VCaP (cell line): Measurements from ENCODE around the gene COX15.

Experiments used
- H3K27ac ChIP-seq: fragments of 450-650 bp; 2 replicates; pipeline ENCODE4 v1.5.1; 2017
- TF ChIP-seq, protein P1 (sequence below): fragments of 450-650 bp; conservative IDR thresholded peaks from 2 replicates; pipeline ENCODE4 v1.5.1; 2017; ENCODE audit warnings: mild to moderate bottlenecking, moderate library complexity

Gene COX15

GRCh38 chr10:99767901-99768300, 36.0 kb upstream of the COX15 start:
- no peak overlapping the region for H3K27ac ChIP-seq
- TF ChIP-seq, protein P1, sequence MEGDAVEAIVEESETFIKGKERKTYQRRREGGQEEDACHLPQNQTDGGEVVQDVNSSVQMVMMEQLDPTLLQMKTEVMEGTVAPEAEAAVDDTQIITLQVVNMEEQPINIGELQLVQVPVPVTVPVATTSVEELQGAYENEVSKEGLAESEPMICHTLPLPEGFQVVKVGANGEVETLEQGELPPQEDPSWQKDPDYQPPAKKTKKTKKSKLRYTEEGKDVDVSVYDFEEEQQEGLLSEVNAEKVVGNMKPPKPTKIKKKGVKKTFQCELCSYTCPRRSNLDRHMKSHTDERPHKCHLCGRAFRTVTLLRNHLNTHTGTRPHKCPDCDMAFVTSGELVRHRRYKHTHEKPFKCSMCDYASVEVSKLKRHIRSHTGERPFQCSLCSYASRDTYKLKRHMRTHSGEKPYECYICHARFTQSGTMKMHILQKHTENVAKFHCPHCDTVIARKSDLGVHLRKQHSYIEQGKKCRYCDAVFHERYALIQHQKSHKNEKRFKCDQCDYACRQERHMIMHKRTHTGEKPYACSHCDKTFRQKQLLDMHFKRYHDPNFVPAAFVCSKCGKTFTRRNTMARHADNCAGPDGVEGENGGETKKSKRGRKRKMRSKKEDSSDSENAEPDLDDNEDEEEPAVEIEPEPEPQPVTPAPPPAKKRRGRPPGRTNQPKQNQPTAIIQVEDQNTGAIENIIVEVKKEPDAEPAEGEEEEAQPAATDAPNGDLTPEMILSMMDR: no peak

DNA sequence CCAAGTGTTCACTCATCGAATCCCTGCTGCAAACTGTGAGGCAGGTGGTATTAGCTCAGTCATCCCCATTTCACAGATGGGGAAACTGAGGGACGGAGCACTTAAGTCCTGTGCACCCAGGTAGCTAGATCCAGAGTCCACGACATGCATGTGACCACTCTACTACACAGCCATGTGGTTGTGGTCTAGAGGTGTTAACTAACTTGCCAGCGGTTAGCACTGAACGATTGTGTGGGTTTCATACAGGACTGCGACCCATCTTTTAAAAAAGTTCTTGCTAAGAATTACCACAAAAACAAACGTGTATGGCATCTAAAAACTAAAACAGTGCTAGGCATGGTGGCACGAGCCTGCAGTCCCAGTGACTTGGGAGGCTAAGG, 34.4 kb upstream of the COX15 start:
- TF ChIP-seq, protein P1: no peak
- H3K27ac ChIP-seq: no peak overlapping the region

- TF ChIP-seq, protein P1: no peak
- no peak overlapping the region for H3K27ac ChIP-seq
Measured at GRCh38 chr10:99765672-99766301, 33.9 kb upstream of the COX15 start.

DNA sequence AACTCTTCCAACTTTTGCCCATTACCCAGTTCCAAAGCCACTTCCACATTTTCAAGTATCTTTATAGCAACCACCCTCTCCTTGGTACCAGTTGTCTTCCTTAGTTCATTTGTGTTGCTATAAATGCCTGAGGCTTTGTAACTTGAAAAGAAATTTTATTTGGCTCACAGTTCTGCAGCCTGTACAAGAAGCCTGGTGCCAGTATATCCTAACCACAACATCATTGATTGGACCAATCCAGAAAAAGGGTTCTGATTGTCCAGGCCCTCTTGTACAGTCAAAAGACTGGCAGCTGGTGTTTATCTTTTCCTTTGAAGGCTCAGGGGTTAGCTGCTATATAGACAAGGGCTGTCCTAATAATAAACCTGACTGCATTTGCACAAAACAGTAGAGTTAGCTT, 29.4 kb upstream of the COX15 start:
- H3K27ac ChIP-seq: no peak overlapping the region
- TF ChIP-seq, protein P1: no peak

DNA sequence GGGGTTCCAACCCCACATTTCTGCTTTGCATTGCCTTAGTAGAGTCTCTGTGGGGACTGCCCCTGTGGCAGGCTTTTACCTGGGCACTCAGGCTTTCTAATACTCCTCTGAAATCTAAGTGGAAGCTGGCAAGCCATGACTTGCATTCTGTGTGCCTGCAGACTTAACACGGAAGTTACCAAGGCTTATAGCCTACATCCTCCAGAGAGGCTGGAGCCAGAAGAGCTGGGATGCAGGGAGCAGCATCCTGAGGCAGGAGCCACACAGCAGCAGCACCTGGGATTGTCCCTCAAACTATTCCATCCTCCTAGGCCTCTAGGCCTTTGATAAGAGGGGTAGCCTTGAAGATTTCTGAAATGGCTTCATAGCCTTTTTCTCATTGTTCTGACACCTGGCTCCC, 28.4 kb upstream of the COX15 start:
- TF ChIP-seq, protein P1: no peak
- H3K27ac ChIP-seq: no peak overlapping the region

DNA sequence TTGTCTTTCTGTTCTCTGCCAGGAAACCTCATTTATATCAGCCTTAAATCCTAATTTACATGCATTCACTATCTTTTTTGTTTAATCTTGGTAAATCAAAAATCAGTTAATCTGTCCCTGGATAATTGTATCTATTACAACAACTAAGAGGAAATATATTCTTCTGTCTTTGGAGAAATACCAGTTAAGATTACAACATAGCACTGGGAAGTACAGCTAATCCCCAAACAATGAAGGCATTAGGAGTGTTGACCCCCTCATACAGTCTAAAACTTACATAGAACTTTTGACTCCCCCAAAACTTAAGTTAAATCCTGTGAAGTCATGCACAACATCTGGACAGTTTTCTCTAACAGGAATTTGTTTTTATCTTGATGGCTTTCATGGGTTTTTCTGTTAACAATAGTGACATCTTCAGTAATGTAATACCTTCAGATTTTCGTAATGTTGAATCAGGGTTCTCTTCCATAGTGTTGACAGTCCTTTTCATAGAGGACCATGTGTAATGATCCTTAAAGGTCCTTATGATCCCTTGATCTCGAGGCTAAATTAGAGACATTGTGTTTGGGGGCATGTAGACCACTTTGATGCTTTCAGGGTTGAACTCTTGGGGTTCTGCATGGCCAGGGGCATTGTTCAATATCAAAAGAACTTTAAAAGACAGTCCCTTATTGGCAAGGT, 26.4 kb upstream of the COX15 start:
- TF ChIP-seq, protein P1: no peak
- H3K27ac ChIP-seq: no peak overlapping the region

DNA sequence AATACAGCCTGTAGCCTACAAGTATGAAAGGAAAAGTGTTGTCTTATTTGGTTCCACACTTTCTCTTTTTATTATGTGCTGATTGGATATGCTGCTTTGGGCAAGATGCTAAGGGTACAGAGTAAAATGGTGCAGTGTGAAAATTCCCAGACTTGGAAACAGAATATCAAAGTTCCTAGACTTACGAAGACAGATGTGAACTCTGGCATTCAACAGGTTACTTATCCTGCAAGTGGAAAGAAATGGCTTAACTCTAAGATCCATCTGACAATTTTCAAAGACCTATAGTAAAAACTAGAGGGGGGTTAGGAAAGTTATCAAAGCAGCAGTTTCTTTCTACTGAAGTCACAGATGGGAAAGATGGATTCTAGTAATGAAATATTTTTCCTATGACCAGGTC, 24.2 kb upstream of the COX15 start:
- no peak overlapping the region for H3K27ac ChIP-seq
- TF ChIP-seq, protein P1: no peak
